GM12878 (cell line): ENCODE data around the gene NR2F1. TPM values are rescaled to one million over a fixed set of nuclear protein-coding genes. Genes with fewer than 3 reads are reported as not detected.

Source experiments
- ATAC-seq: fragments of 200-7000 bp; cut with Tn5 transposase; 3 replicates; pipeline ENCODE4 v1.9.1; 2020; ENCODE audit warnings: mild to moderate bottlenecking, moderate library complexity
- BruUV-seq: library from RNA; stranded (reverse); fragments of 400-500 nt; replicated peaks from 2 replicates; lab custom pipeline; 2021; lab: Mats Ljungman, UMichigan
- CTCF ChIA-PET: fragments of 300-600 bp; sonication (Branson Sonifier 250); formaldehyde crosslinking; extraction: SDS; loops from one replicate; lab custom pipeline; 2021; ENCODE audit warnings: inconsistent platforms; lab: Yijun Ruan, JAX
- POLR2A ChIA-PET: fragments of 350-600 bp; formaldehyde crosslinking; extraction: SDS; loops from one replicate; lab custom pipeline; 2021; ENCODE audit warnings: inconsistent platforms; lab: Charles Lee
- RAD21 ChIA-PET: fragments of 300-600 bp; sonication (Branson Sonifier 250); formaldehyde crosslinking; loops from one replicate; lab custom pipeline; 2023; ENCODE audit warnings: antibody characterized with exemption; ENCODE audit not compliant: unreplicated experiment; lab: Charles Lee
- SMC1A ChIA-PET: fragments of 300-600 bp; sonication (Branson Sonifier 250); formaldehyde crosslinking; loops from one replicate; lab custom pipeline; 2023; ENCODE audit not compliant: unreplicated experiment, uncharacterized antibody; lab: Charles Lee
- DNase-seq: peaks from one replicate; pipeline ENCODE4 v3.0.0-alpha.2; 2011; ENCODE audit warnings: low read depth, low spot score
- FAIRE-seq: peaks from 3 replicates; lab custom pipeline; 2011; peaks lifted over from hg19 to GRCh38; lab: Jason Lieb, UNC
- H2AFZ ChIP-seq: 2 replicates; pipeline ENCODE4 v1.6.0; 2011; ENCODE audit warnings: low read depth, low read length, control low read depth; ENCODE audit not compliant: control insufficient read depth
- H3K27ac ChIP-seq: 2 replicates; pipeline ENCODE4 v1.5.1; 2011; ENCODE audit warnings: control low read depth; ENCODE audit not compliant: control insufficient read depth, insufficient read depth
- H3K27me3 ChIP-seq, 2 experiments: replicated peaks in 1 of 2; 2 replicates each; pipeline versions ENCODE4 v1.6.0 to v1.6.1; 2011; ENCODE audit warnings: low read length in 1 of 2; ENCODE audit not compliant: control insufficient read depth in 2 of 2, insufficient read depth in 2 of 2
- H3K36me3 ChIP-seq, 2 experiments: 2 replicates each; pipeline ENCODE4 v1.5.1; 2011; ENCODE audit warnings: low read length in 1 of 2; ENCODE audit not compliant: control insufficient read depth in 2 of 2, insufficient read depth in 2 of 2
- H3K4me1 ChIP-seq: 2 replicates; pipeline ENCODE4 v1.6.1; 2011; ENCODE audit warnings: mild to moderate bottlenecking, low read length, moderate library complexity, mixed read lengths; ENCODE audit not compliant: control insufficient read depth, insufficient read depth
- H3K4me2 ChIP-seq: 2 replicates; pipeline ENCODE4 v1.6.0; 2011; ENCODE audit warnings: control low read depth; ENCODE audit not compliant: control insufficient read depth, insufficient read depth
- H3K4me3 ChIP-seq: fragments of 200-600 bp; sonication (generic); 2 replicates; pipeline ENCODE4 v1.5.1; 2016
- H3K79me2 ChIP-seq: 2 replicates; pipeline ENCODE4 v1.6.0; 2011; ENCODE audit warnings: low read length; ENCODE audit not compliant: control insufficient read depth, insufficient read depth
- H3K9ac ChIP-seq: 2 replicates; pipeline ENCODE4 v1.8.0; 2011; ENCODE audit warnings: low read length, control low read depth, mixed read lengths; ENCODE audit not compliant: control insufficient read depth, insufficient read depth
- H3K9me3 ChIP-seq: replicated peaks from 3 replicates; pipeline ENCODE4 v1.5.1; 2011; ENCODE audit warnings: mild to moderate bottlenecking, low read length; ENCODE audit not compliant: control insufficient read depth, insufficient read depth
- H4K20me1 ChIP-seq: 2 replicates; pipeline ENCODE4 v1.6.0; 2011; ENCODE audit not compliant: control insufficient read depth, insufficient read depth
- ATF7 ChIP-seq: fragments of 450-650 bp; IDR thresholded peaks from 2 replicates; pipeline ENCODE4 v1.6.1; 2016; ENCODE audit warnings: low read depth, mild to moderate bottlenecking
- CEBPB ChIP-seq, 2 experiments: fragments of 150-350 bp in 1 of 2; IDR thresholded peaks; 2 replicates each; pipeline ENCODE4 v1.6.1; 2012 to 2014; ENCODE audit warnings: low read depth in 2 of 2, low read length in 2 of 2, borderline replicate concordance in 1 of 2, inconsistent platforms in 1 of 2
- CEBPZ ChIP-seq: fragments of 150-350 bp; IDR thresholded peaks from 2 replicates; pipeline ENCODE4 v1.6.1; 2016; ENCODE audit warnings: low read depth, low read length
- CHD2 ChIP-seq: IDR thresholded peaks from 2 replicates; pipeline ENCODE4 v1.6.1; 2011; ENCODE audit warnings: low read depth, low read length, improper control_type of control experiment, borderline replicate concordance
- CREM ChIP-seq: IDR thresholded peaks from 2 replicates; pipeline ENCODE4 v1.6.1; 2014; ENCODE audit warnings: antibody characterized with exemption, low read depth
- EZH2 ChIP-seq: IDR thresholded peaks from 2 replicates; pipeline ENCODE4 v1.6.1; 2012; ENCODE audit warnings: low read depth, mild to moderate bottlenecking, control low read depth, inconsistent platforms, low read length, borderline replicate concordance; ENCODE audit not compliant: control insufficient read depth
- FOS ChIP-seq: IDR thresholded peaks from 3 replicates; pipeline ENCODE4 v1.6.1; 2011; ENCODE audit warnings: borderline replicate concordance; ENCODE audit not compliant: insufficient read length; ENCODE audit errors: extremely low read depth
- GATAD2B ChIP-seq: fragments of 450-650 bp; conservative IDR thresholded peaks from 2 replicates; pipeline ENCODE4 v1.6.1; 2017; ENCODE audit warnings: low read depth, mild to moderate bottlenecking, moderate library complexity
- HDGF ChIP-seq: fragments of 450-650 bp; IDR thresholded peaks from 2 replicates; pipeline ENCODE4 v1.6.1; 2016; ENCODE audit warnings: antibody characterized with exemption
- KAT2A ChIP-seq: conservative IDR thresholded peaks from 2 replicates; pipeline ENCODE4 v1.6.1; 2011; ENCODE audit warnings: low read depth, low read length; ENCODE audit not compliant: control insufficient read depth
- MAX ChIP-seq: IDR thresholded peaks from 2 replicates; pipeline ENCODE4 v1.6.1; 2012; ENCODE audit warnings: low read depth, low read length, improper control_type of control experiment
- PBX3 ChIP-seq: IDR thresholded peaks from 2 replicates; pipeline ENCODE4 v1.6.1; 2011; ENCODE audit warnings: mild to moderate bottlenecking, low read depth, low read length, moderate library complexity; ENCODE audit not compliant: insufficient replicate concordance
- RUNX3 ChIP-seq: IDR thresholded peaks from 2 replicates; pipeline ENCODE4 v1.6.1; 2012; ENCODE audit warnings: low read length, inconsistent platforms
- SIX5 ChIP-seq: IDR thresholded peaks from 2 replicates; pipeline ENCODE4 v1.6.1; 2011; ENCODE audit warnings: mild to moderate bottlenecking, low read depth, low read length, moderate library complexity; ENCODE audit not compliant: severe bottlenecking
- SMARCA5 ChIP-seq: fragments of 450-650 bp; IDR thresholded peaks from 2 replicates; pipeline ENCODE4 v1.6.1; 2017; ENCODE audit warnings: mild to moderate bottlenecking
- SP1 ChIP-seq: IDR thresholded peaks from one replicate; pipeline ENCODE4 v1.6.1; 2011; ENCODE audit warnings: low read depth, low read length
- YBX1 ChIP-seq: fragments of 450-650 bp; IDR thresholded peaks from 2 replicates; pipeline ENCODE4 v1.6.1; 2016; ENCODE audit warnings: antibody characterized with exemption
- WGBS: methylation state at CpG from one replicate; pipeline ENCODE4 v1.1.6; 2016; ENCODE audit warnings: low lambda C conversion rate; ENCODE audit not compliant: insufficient replicate concordance, insufficient coverage; ENCODE audit errors: missing lambda C conversion rate; 5-methylcytosine and 5-hydroxymethylcytosine counted together
- in situ Hi-C: fragments of 300-500 bp; cut with MboI; formaldehyde crosslinking; loops from 9 replicates; pipeline ENCODE4 v1.14.3; 2018; ENCODE audit warnings: mixed read lengths
- intact Hi-C: fragments of 100-400 bp; cut with micrococcal nuclease; formaldehyde crosslinking; loops from one replicate; pipeline ENCODE4 v1.14.2; 2022; ENCODE audit not compliant: unreplicated experiment
- polyA plus RNA-seq, 11 experiments: library from polyadenylated mRNA; depleted of rRNA in 4 of 11; unstranded in 6 of 11; stranded (reverse) in 5 of 11; fragments of >200 nt; fragmentation: Nextera tagmentation in 4 of 11; fragmentation: Illumina TruSeq in 1 of 11; extraction: Ambion mirVana in 4 of 11; extraction: Trizol in 1 of 11; gene quantifications; 1 replicate in 1 of 11; 2 replicates in 10 of 11; pipeline versions ENCODE4 v1.2.1 to v1.2.3, GENCODE V29; 2011 to 2016; ENCODE audit warnings: inconsistent platforms in 2 of 11, missing spikeins in 2 of 11, low read depth in 1 of 11
- total RNA-seq, 4 experiments: library from RNA; depleted of rRNA in 3 of 4; stranded (reverse); fragments of >200 nt in 3 of 4; fragmentation: Illumina TruSeq in 1 of 4; extraction: Trizol in 1 of 4; gene quantifications; 2 replicates each; pipeline versions ENCODE4 v1.2.1 to v1.2.3, GENCODE V29; 2013 to 2021

NR2F1 gene
- total and polyA plus RNA-seq, 10 of the 15 experiments (the other 5 are each of a cell fraction or from before 2014, with no cell fraction given), result 0.04 to 0.79 (median 0.36) TPM; not detected in 7

- TF ChIP-seq CHD2, result no peak
- no peak for TF ChIP-seq HDGF
- TF ChIP-seq FOS, result no peak
- TF ChIP-seq YBX1, result no peak
- TF ChIP-seq KAT2A, result no peak
- no peak for TF ChIP-seq ATF7
- TF ChIP-seq CREM, result no peak
- TF ChIP-seq GATAD2B, result no peak
Observed at GRCh38 chr5:93616538-93617174, 33.6 kb downstream of the NR2F1 start (continued).

GRCh38 chr5:93620487-93621326, 37.7 kb downstream of the NR2F1 start:
- RAD21 ChIA-PET, result interaction anchor here (1.0 to 3.2 kb wide), 3 partner anchors 42 to 180 kb away, joined by 3 to 11 read pairs (median 4); no protein-coding TSS in a partner anchor
- TF ChIP-seq SP1 (no peak), KAT2A (no peak), MAX (no peak), EZH2 (no peak), SMARCA5 (no peak), SIX5 (no peak), RUNX3 (peak; percentile 64), CEBPZ (no peak), PBX3 (peak; percentile 41), CEBPB (IDR thresholded peaks at IDR 0.05; ENCODE audit: borderline replicate concordance in 1 of 2, low read depth in 2 of 2, low read length in 2 of 2) (no peak)

More at GRCh38 chr5:93620487-93621326, 37.7 kb downstream of the NR2F1 start:
- Histone ChIP-seq H3K4me3 (peak overlapping the region; percentile 86), H3K36me3 (no peaks in the 10 kb centered on the region), H4K20me1 (no peaks in the 10 kb centered on the region), H3K27me3 (no peaks in the 10 kb centered on the region), H2AFZ (peak overlapping the region; percentile 76), H3K9ac (no peak overlapping the region), H3K79me2 (no peaks in the 10 kb centered on the region), H3K9me3 (no peaks in the 10 kb centered on the region), H3K4me1 (peaks cover 3% of the 10 kb centered on the region; the same call in 1 of the 2 replicates), H3K27ac (no peak overlapping the region), H3K4me2 (peak overlapping the region; percentile 83)
- POLR2A ChIA-PET, result interaction anchor here (0.6 kb wide), 1 partner anchor 277 kb away, joined by 3 read pairs; no protein-coding TSS in a partner anchor
- DNase-seq, result no peak
- FAIRE-seq, result no peak
- under 1% methylated on average over 50 of the region's 75 CpGs for WGBS
- peak; percentile 99 for ATAC-seq
- SMC1A ChIA-PET, result interaction anchor here (0.5 to 4.1 kb wide), 7 partner anchors 9 to 1159 kb away, joined by 3 to 24 read pairs (median 3); no protein-coding TSS in a partner anchor
- in situ Hi-C loops (no loop called here), intact Hi-C loops (loop anchor here (1.0 to 2.0 kb wide), 2 partner anchors 40 to 54 kb away; no protein-coding TSS in a partner anchor)
- CTCF ChIA-PET, result interaction anchor here (0.6 to 3.8 kb wide), 6 partner anchors 13 to 293 kb away, joined by 3 to 18 read pairs (median 4); no protein-coding TSS in a partner anchor
- no TSS peak for BruUV-seq
